Measurements from ENCODE around the gene SEMA4G. TPM values are rescaled to one million over a fixed set of nuclear protein-coding genes. Genes with fewer than 3 reads are reported as not detected.

SEMA4G gene
- total and polyA plus RNA-seq, 2 of the 8 experiments (the other 6 are each of a cell fraction or from before 2014, with no cell fraction given), result 7.1 to 18.2 TPM

GRCh38 chr10:100976906-100977305 lies 7.6 kb downstream of the SEMA4G start:
- Histone ChIP-seq H3K4me3 (ENCODE audit: extremely low read depth in 1 of 4, insufficient read depth in 2 of 4, low read depth in 3 of 4, low read length in 4 of 4) (no peak overlapping the region), H4K5ac (ENCODE audit: insufficient read length, low read depth, low read length) (no peak overlapping the region), H4K8ac (ENCODE audit: extremely low read depth, insufficient read depth, low read length) (no peak overlapping the region), H4K20me1 (replicated peaks in 1 of 2; ENCODE audit: control insufficient read depth in 1 of 2, insufficient read depth in 2 of 2, low read length in 2 of 2) (peaks cover 0 to 11% of the 10 kb centered on the region in 2 experiments), H2BK12ac (ENCODE audit: low read depth, low read length) (no peak overlapping the region), H3K9ac (replicated peaks in 1 of 4; ENCODE audit: extremely low read depth in 1 of 4, low read depth in 3 of 4, low read length in 3 of 4) (no peak overlapping the region), H3K79me1 (ENCODE audit: low read depth, low read length) (no peaks in the 10 kb centered on the region), H3K27me3 (replicated peaks in 1 of 4; ENCODE audit: control insufficient read depth in 3 of 4, extremely low read depth in 1 of 4, insufficient read depth in 3 of 4, low read length in 3 of 4) (no peaks in the 10 kb centered on the region), H3K36me3 (ENCODE audit: control insufficient read depth in 2 of 4, insufficient read depth in 4 of 4, low read length in 3 of 4) (peaks cover 0 to 18% (median 5%) of the 10 kb centered on the region in 4 experiments; a peak in 4 of 8 replicates), H3K4ac (replicated peaks; ENCODE audit: insufficient read length, low read depth, low read length) (no peak overlapping the region), H2BK15ac (ENCODE audit: low read length) (no peak overlapping the region), H2BK120ac (replicated peaks; ENCODE audit: low read depth, low read length) (no peak overlapping the region), H3K23ac (ENCODE audit: insufficient read length) (no peak overlapping the region), H3K56ac (replicated peaks; ENCODE audit: insufficient read length, low read depth, low read length) (no peak overlapping the region), H3K14ac (ENCODE audit: insufficient read length) (no peak overlapping the region), H3K23me2 (ENCODE audit: low read depth, low read length) (no peaks in the 10 kb centered on the region), H3K4me2 (ENCODE audit: insufficient read depth in 1 of 2, low read depth in 2 of 2, low read length in 2 of 2) (no peak overlapping the region), H2AK5ac (ENCODE audit: low read depth, low read length) (no peak overlapping the region), H3K4me1 (replicated peaks in 1 of 4; ENCODE audit: control insufficient read depth in 3 of 4, insufficient read depth in 4 of 4, low read length in 3 of 4) (peaks cover 0 to 4% (median 1%) of the 10 kb centered on the region in 4 experiments; a peak in 1 of 7 replicates), H3K9me3 (ENCODE audit: insufficient read depth in 2 of 2, low read depth in 1 of 2, low read length in 1 of 2) (no peaks in the 10 kb centered on the region), H2BK20ac (ENCODE audit: low read length) (no peak overlapping the region), H4K91ac (replicated peaks; ENCODE audit: insufficient read length, low read length) (no peak overlapping the region), H2AFZ (ENCODE audit: low read length) (no peak overlapping the region), H2BK5ac (ENCODE audit: low read depth, low read length) (no peak overlapping the region), H3K27ac (ENCODE audit: low read depth, low read length) (no peak overlapping the region), H3K79me2 (ENCODE audit: control insufficient read depth in 1 of 2, insufficient read depth in 2 of 2, low read length in 2 of 2) (no peaks in the 10 kb centered on the region), H3K18ac (ENCODE audit: extremely low read depth, low read length) (no peak overlapping the region)
- CTCF ChIA-PET (ENCODE audit: partially characterized antibody), result interaction anchor here (1.1 to 2.7 kb wide), 4 partner anchors 8 to 38 kb away, joined by 4 to 9 read pairs (median 4); no protein-coding TSS in a partner anchor
- FAIRE-seq (no peak), DNase-seq (ENCODE audit: low read depth in 1 of 2, low spot score in 2 of 2) (no peak)
- WGBS, 2 experiments (ENCODE audit: extremely low coverage in 1 of 2, insufficient coverage in 1 of 2, insufficient read length in 1 of 2, insufficient replicate concordance in 2 of 2, low coverage in 1 of 2, low lambda C conversion rate in 2 of 2, missing lambda C conversion rate in 1 of 2), result 92 to 100% methylated on average over 1 to 3 of the region's 3 CpGs
- POLR2A ChIA-PET (ENCODE audit: partially characterized antibody), result interaction anchor here (1.0 to 1.7 kb wide), 5 partner anchors 8 to 14 kb away, joined by 3 to 8 read pairs (median 4); partner anchors contain the start of genes MRPL43 and TWNK
- TF ChIP-seq KDM4A (IDR thresholded peaks at IDR 0.05; ENCODE audit: low read depth, low read length, severe bottlenecking) (no peak), MAX (IDR thresholded peaks at IDR 0.05) (no peak), CHD2 (IDR thresholded peaks at IDR 0.05; ENCODE audit: low read length) (no peak), YY1 (IDR thresholded peaks at IDR 0.05; ENCODE audit: low read depth, low read length) (no peak), JUND (IDR thresholded peaks at IDR 0.05; ENCODE audit: low read length) (no peak), SUZ12 (IDR thresholded peaks at IDR 0.05; ENCODE audit: low read length) (no peak), JUN (IDR thresholded peaks at IDR 0.05; ENCODE audit: low read depth, low read length) (no peak), NANOG (IDR thresholded peaks at IDR 0.05; ENCODE audit: insufficient read depth, low read depth, low read length, poor library complexity, severe bottlenecking) (no peak), TCF12 (IDR thresholded peaks at IDR 0.05; ENCODE audit: low read depth, low read length) (no peak), CHD1 (IDR thresholded peaks at IDR 0.05; ENCODE audit: low read depth, low read length) (no peak), NRF1 (IDR thresholded peaks at IDR 0.05; ENCODE audit: low read depth, low read length) (no peak), POLR2A (IDR thresholded peaks at IDR 0.05; ENCODE audit: control extremely low read depth in 1 of 2, low read depth in 2 of 2, low read length in 2 of 2) (no peak), CBX5 (IDR thresholded peaks at IDR 0.05; ENCODE audit: low read depth, low read length) (no peak), KDM5A (IDR thresholded peaks at IDR 0.05; ENCODE audit: low read length) (no peak), EP300 (IDR thresholded peaks at IDR 0.05; ENCODE audit: borderline replicate concordance in 1 of 2, low read depth in 2 of 2, low read length in 2 of 2) (no peak)

Data from H1 (cell line).